K562 (cell line): ENCODE measurements around the gene TFAP2E. TPM values are rescaled to one million over a fixed set of nuclear protein-coding genes. Genes with fewer than 3 reads are reported as not detected.
A peak's percentile ranks its signal among the peaks of the same experiment; 100 is the strongest.

Experiments used
- AFF1 ChIP-seq, 2 experiments: fragments of 450-650 bp; IDR thresholded peaks; 2 replicates each; pipeline ENCODE4 v1.6.1; 2018; ENCODE audit warnings: mild to moderate bottlenecking in 2 of 2, low read depth in 1 of 2; ENCODE audit not compliant: partially characterized antibody in 2 of 2
- ARID4B ChIP-seq: sonication (generic); formaldehyde crosslinking; IDR thresholded peaks from 2 replicates; pipeline ENCODE4 v1.8.0; 2022; ENCODE audit warnings: mild to moderate bottlenecking, missing genetic modification reagents
- CCNT2 ChIP-seq: IDR thresholded peaks from 2 replicates; pipeline ENCODE4 v1.6.1; 2011; ENCODE audit warnings: borderline replicate concordance, low read depth, mild to moderate bottlenecking, moderate library complexity, mixed read lengths, low read length; ENCODE audit not compliant: insufficient read length; ENCODE audit errors: extremely low read depth
- CHD1 ChIP-seq: fragments of 200-600 bp; sonication (generic); IDR thresholded peaks from one replicate; pipeline ENCODE4 v1.6.1; 2012; ENCODE audit warnings: mild to moderate bottlenecking, moderate library complexity, low read length, inconsistent platforms
- CHD4 ChIP-seq: fragments of 200-600 bp; sonication (generic); IDR thresholded peaks from 3 replicates; pipeline ENCODE4 v1.6.1; 2012; ENCODE audit warnings: low read depth, mild to moderate bottlenecking, mixed read lengths, low read length, inconsistent platforms; ENCODE audit not compliant: insufficient read depth, insufficient replicate concordance, poor library complexity, severe bottlenecking
- E4F1 ChIP-seq: fragments of 250-450 bp; sonication (Bioruptor Pico); IDR thresholded peaks from 2 replicates; pipeline ENCODE4 v1.5.0; 2021; ENCODE audit warnings: mild to moderate bottlenecking, borderline replicate concordance
- EP300 ChIP-seq: IDR thresholded peaks from 2 replicates; pipeline ENCODE4 v1.6.1; 2012; ENCODE audit warnings: low read length, improper control_type of control experiment
- ETV5 ChIP-seq: sonication (generic); formaldehyde crosslinking; IDR thresholded peaks from 2 replicates; pipeline ENCODE4 v1.4.0; 2020; ENCODE audit warnings: low read depth, mild to moderate bottlenecking, missing genetic modification reagents
- EZH2 ChIP-seq: IDR thresholded peaks from 2 replicates; pipeline ENCODE4 v1.6.1; 2012; ENCODE audit warnings: low read depth, mild to moderate bottlenecking, inconsistent platforms, low read length, borderline replicate concordance
- KLF1 ChIP-seq: fragments of 450-650 bp; IDR thresholded peaks from 2 replicates; pipeline ENCODE4 v1.6.1; 2016; ENCODE audit warnings: missing genetic modification characterization, missing compliant biosample characterization
- PURB ChIP-seq: sonication (generic); formaldehyde crosslinking; IDR thresholded peaks from 2 replicates; pipeline ENCODE4 v1.9.0; 2021; ENCODE audit warnings: low read depth, mild to moderate bottlenecking, missing genetic modification reagents
- SRSF1 ChIP-seq: fragments of 200-400 bp; formaldehyde crosslinking; IDR thresholded peaks from 2 replicates; pipeline ENCODE4 v1.6.1; 2017; ENCODE audit warnings: mild to moderate bottlenecking, low read depth, low read length, moderate library complexity
- ZFX ChIP-seq: sonication (generic); formaldehyde crosslinking; IDR thresholded peaks from 2 replicates; pipeline ENCODE4 v1.8.0; 2022; ENCODE audit warnings: mild to moderate bottlenecking, missing genetic modification reagents, moderate library complexity
- polyA plus RNA-seq, 8 experiments: library from polyadenylated mRNA; depleted of rRNA in 4 of 8; stranded (reverse) in 5 of 8; unstranded in 3 of 8; fragments of >200 nt; fragmentation: Nextera tagmentation in 2 of 8; fragmentation: Illumina TruSeq in 1 of 8; extraction: Ambion mirVana in 2 of 8; extraction: Trizol in 1 of 8; gene quantifications; 2 replicates each; pipeline versions ENCODE4 v1.2.1 to v1.2.3, GENCODE V29; 2011 to 2014; ENCODE audit warnings: inconsistent platforms in 1 of 8, missing spikeins in 1 of 8
- total RNA-seq, 7 experiments: library from RNA; depleted of rRNA in 6 of 7; stranded (reverse); fragments of >200 nt in 6 of 7; fragmentation: Illumina TruSeq in 2 of 7; extraction: Trizol in 2 of 7; gene quantifications; 2 replicates each; pipeline versions ENCODE4 v1.2.1 to v1.2.3, GENCODE V29; 2011 to 2021; ENCODE audit warnings: low replicate concordance in 1 of 7

The TFAP2E gene
- total and polyA plus RNA-seq, 9 of the 15 experiments (the other 6 are each of a cell fraction or from before 2014, with no cell fraction given), result 0.03 to 0.11 (median 0.07) TPM; not detected in 4

- TF ChIP-seq SRSF1 (no peak), EZH2 (no peak), ARID4B (CRISPR knock-in tag) (peak; percentile 16; the same call in 1 of the 2 replicates), ZFX (peak; percentile 35; the same call in 1 of the 2 replicates), E4F1 (CRISPR knock-in tag) (no peak), CHD1 (no peak), CHD4 (no peak), KLF1 (tag) (no peak), ETV5 (CRISPR knock-in tag) (no peak), AFF1 (IDR thresholded peaks at IDR 0.05; ENCODE audit: low read depth in 1 of 2, partially characterized antibody in 2 of 2) (peak in 1 of 2 experiments; percentile 80), CCNT2 (no peak), EP300 (peak; percentile 59), PURB (CRISPR knock-in tag) (no peak)
These were observed 64.3 kb downstream of the TFAP2E start (continued) for GRCh38 chr1:35637401-35637809.
